Measurements from ENCODE around the gene KRT85. TPM values are rescaled to one million over a fixed set of nuclear protein-coding genes. Genes with fewer than 3 reads are reported as not detected.

Gene KRT85
- total and polyA plus RNA-seq, 2 of the 13 experiments (the other 11 are each of a cell fraction or from before 2014, with no cell fraction given), result not detected

DNA sequence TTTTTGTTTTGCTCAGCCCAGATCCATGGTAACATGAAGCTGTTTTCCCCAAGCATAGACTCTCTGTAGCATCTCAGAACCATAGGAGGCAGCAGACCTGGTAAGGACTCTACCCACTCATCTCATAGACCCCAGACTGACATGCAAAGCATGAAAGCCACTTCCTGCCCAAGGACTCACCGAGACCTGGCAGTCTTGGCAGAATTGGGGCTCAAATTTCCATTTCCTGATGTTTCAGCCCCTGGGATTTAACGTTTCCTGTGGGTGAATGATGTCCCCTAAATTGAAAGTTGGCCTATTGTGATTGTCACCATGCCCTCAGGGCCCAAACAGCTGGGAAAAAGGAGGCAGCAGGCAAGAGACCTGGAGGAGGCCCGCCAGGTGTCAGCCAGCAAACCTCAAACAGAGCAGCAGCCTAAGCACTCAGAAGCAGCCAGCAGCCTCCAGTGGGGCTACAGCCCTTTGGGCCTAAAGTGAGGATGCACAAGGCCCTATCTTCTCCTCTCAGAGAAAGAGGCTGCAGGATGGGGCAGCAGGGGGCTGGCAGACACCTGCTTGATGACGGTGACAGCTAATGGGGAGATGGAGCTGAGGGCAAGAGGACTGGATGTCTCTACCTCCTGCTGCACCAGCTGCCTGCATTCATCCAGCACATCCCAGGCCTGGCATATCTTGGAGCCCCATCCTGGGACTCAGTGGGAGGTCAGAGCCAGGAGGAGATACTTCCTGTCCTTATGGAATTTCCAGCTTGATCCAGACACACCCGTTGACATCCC lies 8.5 kb downstream of the KRT85 start:
- Histone ChIP-seq H3K36me3 (replicated peaks in 1 of 2; ENCODE audit: control insufficient read depth in 1 of 2, insufficient read depth in 2 of 2, low read length in 2 of 2) (no peaks in the 10 kb centered on the region), H2AFZ (ENCODE audit: low read length) (no peak overlapping the region), H3K27ac (ENCODE audit: extremely low read length, insufficient read depth, low read length) (no peak overlapping the region), H3K4me1 (ENCODE audit: insufficient read depth, low read length) (peaks cover 5% of the 10 kb centered on the region; the same call in 1 of the 2 replicates), H3K4me2 (ENCODE audit: low read depth, low read length) (no peak overlapping the region), H3K9ac (ENCODE audit: insufficient read depth, low read depth, low read length) (no peak overlapping the region), H3K79me2 (ENCODE audit: insufficient read depth, low read length) (no peaks in the 10 kb centered on the region), H3K27me3 (ENCODE audit: control insufficient read depth in 1 of 2, insufficient read depth in 2 of 2, low read length in 2 of 2) (0 out of 5 replicates have a peak, but pooled peaks cover 0 to 5% of the 10 kb centered on the region in 2 experiments), H4K20me1 (ENCODE audit: insufficient read depth, low read length) (no peaks in the 10 kb centered on the region), H3K9me3 (ENCODE audit: low read length) (no peaks in the 10 kb centered on the region), H3K4me3 (replicated peaks in 1 of 3; ENCODE audit: insufficient read depth in 1 of 3, low read depth in 2 of 3, low read length in 3 of 3) (no peak overlapping the region)
- TF ChIP-seq HNRNPUL1 (IDR thresholded peaks at IDR 0.05; ENCODE audit: low read depth, low read length), result no peak
- TF ChIP-seq NR1H2 (CRISPR knock-in tag; IDR thresholded peaks at IDR 0.05; ENCODE audit: borderline replicate concordance, low read depth), result no peak
- no peak for TF ChIP-seq KDM5B (CRISPR knock-in tag; IDR thresholded peaks at IDR 0.05; ENCODE audit: borderline replicate concordance)
- TF ChIP-seq, protein P1, sequence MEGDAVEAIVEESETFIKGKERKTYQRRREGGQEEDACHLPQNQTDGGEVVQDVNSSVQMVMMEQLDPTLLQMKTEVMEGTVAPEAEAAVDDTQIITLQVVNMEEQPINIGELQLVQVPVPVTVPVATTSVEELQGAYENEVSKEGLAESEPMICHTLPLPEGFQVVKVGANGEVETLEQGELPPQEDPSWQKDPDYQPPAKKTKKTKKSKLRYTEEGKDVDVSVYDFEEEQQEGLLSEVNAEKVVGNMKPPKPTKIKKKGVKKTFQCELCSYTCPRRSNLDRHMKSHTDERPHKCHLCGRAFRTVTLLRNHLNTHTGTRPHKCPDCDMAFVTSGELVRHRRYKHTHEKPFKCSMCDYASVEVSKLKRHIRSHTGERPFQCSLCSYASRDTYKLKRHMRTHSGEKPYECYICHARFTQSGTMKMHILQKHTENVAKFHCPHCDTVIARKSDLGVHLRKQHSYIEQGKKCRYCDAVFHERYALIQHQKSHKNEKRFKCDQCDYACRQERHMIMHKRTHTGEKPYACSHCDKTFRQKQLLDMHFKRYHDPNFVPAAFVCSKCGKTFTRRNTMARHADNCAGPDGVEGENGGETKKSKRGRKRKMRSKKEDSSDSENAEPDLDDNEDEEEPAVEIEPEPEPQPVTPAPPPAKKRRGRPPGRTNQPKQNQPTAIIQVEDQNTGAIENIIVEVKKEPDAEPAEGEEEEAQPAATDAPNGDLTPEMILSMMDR (CRISPR knock-in tag; IDR thresholded peaks at IDR 0.05), result no peak
- TF ChIP-seq, protein P2, sequence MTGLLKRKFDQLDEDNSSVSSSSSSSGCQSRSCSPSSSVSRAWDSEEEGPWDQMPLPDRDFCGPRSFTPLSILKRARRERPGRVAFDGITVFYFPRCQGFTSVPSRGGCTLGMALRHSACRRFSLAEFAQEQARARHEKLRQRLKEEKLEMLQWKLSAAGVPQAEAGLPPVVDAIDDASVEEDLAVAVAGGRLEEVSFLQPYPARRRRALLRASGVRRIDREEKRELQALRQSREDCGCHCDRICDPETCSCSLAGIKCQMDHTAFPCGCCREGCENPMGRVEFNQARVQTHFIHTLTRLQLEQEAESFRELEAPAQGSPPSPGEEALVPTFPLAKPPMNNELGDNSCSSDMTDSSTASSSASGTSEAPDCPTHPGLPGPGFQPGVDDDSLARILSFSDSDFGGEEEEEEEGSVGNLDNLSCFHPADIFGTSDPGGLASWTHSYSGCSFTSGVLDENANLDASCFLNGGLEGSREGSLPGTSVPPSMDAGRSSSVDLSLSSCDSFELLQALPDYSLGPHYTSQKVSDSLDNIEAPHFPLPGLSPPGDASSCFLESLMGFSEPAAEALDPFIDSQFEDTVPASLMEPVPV (CRISPR knock-in tag; IDR thresholded peaks at IDR 0.05), result no peak
- FAIRE-seq (no peak), ATAC-seq (no peak), DNase-seq (ENCODE audit: low spot score) (no peak)
- ChIA-PET CTCF (ENCODE audit: low intra/inter-chr PET ratio, low total read pairs) (no interaction called here), POLR2A (no interaction called here)
- in situ Hi-C loops (cut with HindIII; ENCODE audit: extremely low pct_ligation_motif_present, low pct_unique_long_range_greater_than_20kb), result no loop called here
- no TSS peak for BruUV-seq (replicated peaks)
- intact Hi-C loops (cut with micrococcal nuclease; ENCODE audit: unreplicated experiment), result no loop called here
- WGBS (ENCODE audit: low lambda C conversion rate), result 6% methylated on average over 3 of the region's 5 CpGs
